HFFc6 (cell line): ENCODE measurements around the gene POU5F2. TPM values are rescaled to one million over a fixed set of nuclear protein-coding genes. Genes with fewer than 3 reads are reported as not detected.

Experiments used
- DNase-seq: peaks from one replicate; pipeline ENCODE4 v3.0.0-alpha.2; 2018
- H3K27ac Mint-ChIP-seq: 2 replicates; pipeline ENCODE4 v1.8.0; 2020; ENCODE audit warnings: mild to moderate bottlenecking, mixed read lengths
- H3K27me3 Mint-ChIP-seq: 2 replicates; pipeline ENCODE4 v1.8.0; 2021; ENCODE audit warnings: mild to moderate bottlenecking, moderate library complexity, mixed read lengths; ENCODE audit not compliant: insufficient read depth
- H3K36me3 Mint-ChIP-seq: 2 replicates; pipeline ENCODE4 v1.8.0; 2021; ENCODE audit warnings: low read depth, mixed read lengths
- H3K4me1 Mint-ChIP-seq: 2 replicates; pipeline ENCODE4 v1.8.0; 2020; ENCODE audit warnings: low read depth, mixed read lengths
- H3K4me3 Mint-ChIP-seq: 2 replicates; pipeline ENCODE4 v1.8.0; 2020; ENCODE audit warnings: mild to moderate bottlenecking, moderate library complexity, mixed read lengths
- H3K9me3 Mint-ChIP-seq: 2 replicates; pipeline ENCODE4 v1.8.0; 2020; ENCODE audit warnings: mild to moderate bottlenecking, mixed read lengths
- total RNA-seq, 6 experiments: library from RNA; stranded (reverse); fragmentation: NEBNext Ultra II Directional; extraction: Animal tissue kit (Norgen Biotek cat#: 25700); gene quantifications; 2 replicates in 1 of 6; 3 replicates in 5 of 6; pipeline ENCODE4 v1.2.3, GENCODE V29; 2021
- TF ChIP-seq, protein P1 (sequence below): fragments of 200-600 bp; sonication (generic); IDR thresholded peaks from 2 replicates; pipeline ENCODE4 v1.5.0; 2021; ENCODE audit warnings: antibody characterized with exemption, mild to moderate bottlenecking

The POU5F2 gene
- total RNA-seq, 6 experiments from 2014 or later: 0.05 to 0.12 (median 0.08) TPM

DNA sequence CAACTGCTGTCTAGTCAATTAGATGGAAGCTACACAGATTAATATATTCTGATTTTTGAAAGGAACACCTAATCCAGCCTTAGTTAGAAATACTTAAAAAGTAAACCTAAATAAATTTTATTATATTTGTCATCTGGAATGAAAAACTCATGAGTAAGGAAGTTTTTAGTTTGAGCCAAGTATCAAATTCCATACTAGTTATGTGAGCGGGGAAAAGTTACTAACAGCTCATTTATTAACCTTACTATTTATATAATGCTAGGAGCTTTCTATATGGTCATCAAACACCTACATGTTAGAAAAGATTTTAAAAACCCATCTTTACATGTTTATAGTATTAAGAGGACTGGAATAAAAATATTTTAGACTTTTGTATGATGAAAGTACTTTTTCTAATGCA is 41.6 kb upstream of the POU5F2 start:
- Mint-ChIP-seq H3K4me1 (peaks cover 29% of the 10 kb centered on the region), H3K27ac (no peak overlapping the region), H3K27me3 (peaks cover 1% of the 10 kb centered on the region; the same call in 1 of the 2 replicates), H3K4me3 (no peak overlapping the region), H3K9me3 (no peaks in the 10 kb centered on the region), H3K36me3 (peaks cover 6% of the 10 kb centered on the region; the same call in 1 of the 2 replicates)
- TF ChIP-seq, protein P1, sequence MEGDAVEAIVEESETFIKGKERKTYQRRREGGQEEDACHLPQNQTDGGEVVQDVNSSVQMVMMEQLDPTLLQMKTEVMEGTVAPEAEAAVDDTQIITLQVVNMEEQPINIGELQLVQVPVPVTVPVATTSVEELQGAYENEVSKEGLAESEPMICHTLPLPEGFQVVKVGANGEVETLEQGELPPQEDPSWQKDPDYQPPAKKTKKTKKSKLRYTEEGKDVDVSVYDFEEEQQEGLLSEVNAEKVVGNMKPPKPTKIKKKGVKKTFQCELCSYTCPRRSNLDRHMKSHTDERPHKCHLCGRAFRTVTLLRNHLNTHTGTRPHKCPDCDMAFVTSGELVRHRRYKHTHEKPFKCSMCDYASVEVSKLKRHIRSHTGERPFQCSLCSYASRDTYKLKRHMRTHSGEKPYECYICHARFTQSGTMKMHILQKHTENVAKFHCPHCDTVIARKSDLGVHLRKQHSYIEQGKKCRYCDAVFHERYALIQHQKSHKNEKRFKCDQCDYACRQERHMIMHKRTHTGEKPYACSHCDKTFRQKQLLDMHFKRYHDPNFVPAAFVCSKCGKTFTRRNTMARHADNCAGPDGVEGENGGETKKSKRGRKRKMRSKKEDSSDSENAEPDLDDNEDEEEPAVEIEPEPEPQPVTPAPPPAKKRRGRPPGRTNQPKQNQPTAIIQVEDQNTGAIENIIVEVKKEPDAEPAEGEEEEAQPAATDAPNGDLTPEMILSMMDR: no peak
- peak; percentile 20 for DNase-seq

DNA sequence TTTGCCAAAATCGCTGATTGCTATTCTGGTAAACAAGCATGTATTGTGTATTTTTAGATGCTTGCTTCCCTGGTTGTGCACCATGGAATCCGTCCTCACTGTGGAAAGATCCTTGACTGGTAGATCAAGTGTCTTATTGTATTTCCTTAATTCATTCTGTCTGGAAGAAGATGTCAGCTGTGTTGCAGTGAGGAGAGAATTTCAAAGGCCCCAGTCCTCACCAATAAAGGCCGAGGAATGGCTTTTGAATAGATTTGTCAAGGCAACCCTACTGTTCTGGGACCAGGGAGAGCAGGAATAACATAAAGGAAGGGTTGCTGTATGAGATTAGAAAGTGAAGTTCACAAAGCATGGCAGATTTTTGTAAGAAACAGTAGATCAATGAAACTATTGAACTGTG is 36.2 kb upstream of the POU5F2 start:
- no peaks in the 10 kb centered on the region for H3K27me3 Mint-ChIP-seq
- H3K27ac Mint-ChIP-seq: no peak overlapping the region
- no peak overlapping the region for H3K4me3 Mint-ChIP-seq
- H3K9me3 Mint-ChIP-seq: no peaks in the 10 kb centered on the region
- TF ChIP-seq, protein P1: no peak
- peaks cover 13% of the 10 kb centered on the region for H3K4me1 Mint-ChIP-seq
- H3K36me3 Mint-ChIP-seq: peaks cover 14% of the 10 kb centered on the region
- no peak for DNase-seq

DNA sequence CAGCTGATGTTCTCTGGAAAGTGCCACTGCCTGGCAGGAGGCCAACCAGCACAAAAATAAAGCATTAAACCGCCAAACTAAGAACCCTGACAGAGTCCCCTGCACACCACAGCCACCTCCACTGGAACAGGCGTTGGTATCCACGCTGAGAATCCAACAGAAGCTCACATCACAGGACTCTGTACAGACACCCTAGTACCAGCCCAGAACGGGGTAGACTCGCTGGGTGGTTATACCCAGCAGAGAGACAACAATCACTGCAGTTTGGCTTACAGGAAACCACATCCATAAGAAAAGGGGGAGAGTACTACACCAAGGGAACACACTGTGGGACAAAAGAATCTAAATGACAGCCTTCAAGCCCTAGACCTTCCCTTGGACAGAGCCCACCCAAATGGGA is 15.0 kb upstream of the POU5F2 start:
- Mint-ChIP-seq H3K9me3 (peaks cover 22% of the 10 kb centered on the region), H3K4me3 (no peak overlapping the region), H3K4me1 (no peaks in the 10 kb centered on the region), H3K27ac (no peak overlapping the region), H3K27me3 (no peaks in the 10 kb centered on the region; the same call in 1 of the 2 replicates), H3K36me3 (peaks cover 19% of the 10 kb centered on the region)
- no peak for DNase-seq
- TF ChIP-seq, protein P1: no peak

DNA sequence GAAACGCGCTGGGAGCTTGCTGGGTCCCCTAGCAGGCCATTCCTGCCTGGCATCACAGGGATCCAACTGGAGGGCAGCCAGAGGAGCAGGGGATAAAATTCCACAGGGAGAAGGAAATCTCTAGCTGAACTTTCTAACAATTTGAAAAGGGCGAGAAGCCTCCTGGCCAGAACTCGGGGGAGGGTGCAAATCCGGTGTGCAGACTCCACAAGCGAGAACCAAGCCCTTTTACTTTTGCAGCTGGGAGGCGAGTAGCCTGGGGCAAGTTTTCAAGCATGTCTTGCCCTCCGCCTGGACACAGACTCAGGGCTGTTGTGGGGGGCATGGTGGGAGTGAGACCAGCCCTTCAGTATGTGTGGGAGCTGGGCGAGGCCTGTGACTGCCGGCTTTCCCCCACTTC is 14.3 kb upstream of the POU5F2 start:
- Mint-ChIP-seq H3K27ac (no peak overlapping the region), H3K4me1 (no peaks in the 10 kb centered on the region), H3K27me3 (no peaks in the 10 kb centered on the region; the same call in 1 of the 2 replicates), H3K36me3 (peaks cover 15% of the 10 kb centered on the region), H3K9me3 (peaks cover 18% of the 10 kb centered on the region), H3K4me3 (no peak overlapping the region)
- TF ChIP-seq, protein P1: no peak
- no peak for DNase-seq

DNA sequence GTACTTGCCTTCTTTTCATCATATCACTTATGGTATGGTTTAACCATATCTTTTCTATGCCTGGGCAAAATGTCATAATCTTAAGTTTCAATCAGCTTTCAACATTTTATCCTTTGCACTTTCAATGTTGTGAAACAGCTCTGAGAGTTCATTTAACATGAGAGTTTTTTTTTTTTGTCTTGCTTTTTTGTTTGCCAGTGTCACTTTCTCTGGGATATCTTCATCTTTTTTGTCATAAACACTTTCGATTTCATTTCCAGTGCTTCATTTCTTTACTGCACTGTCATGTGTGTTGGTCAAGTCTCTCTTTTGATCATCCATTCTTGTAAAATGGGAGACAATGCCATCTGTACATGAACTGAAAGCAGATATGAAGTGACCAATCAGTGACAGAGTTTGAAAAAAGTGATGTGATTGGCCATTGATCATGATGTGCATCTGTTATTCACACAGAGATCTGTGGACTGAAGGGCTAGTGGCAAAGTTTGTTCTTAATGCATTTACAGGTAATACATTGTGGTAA is 7.5 kb upstream of the POU5F2 start:
- no peaks in the 10 kb centered on the region for H3K27me3 Mint-ChIP-seq
- H3K27ac Mint-ChIP-seq: no peak overlapping the region
- no peaks in the 10 kb centered on the region; the same call in 1 of the 2 replicates for H3K36me3 Mint-ChIP-seq
- TF ChIP-seq, protein P1: no peak
- H3K4me3 Mint-ChIP-seq: no peak overlapping the region
- DNase-seq: no peak
- no peaks in the 10 kb centered on the region for H3K9me3 Mint-ChIP-seq
- H3K4me1 Mint-ChIP-seq: peaks cover 28% of the 10 kb centered on the region
